ENCODE results near the gene EHD3.

EHD3 gene

GRCh38 chr2:31227110-31227509, 6.8 kb upstream of the EHD3 start:
- H3K4me1 ChIP-seq (ENCODE audit: insufficient read depth, low read length, severe bottlenecking): no peaks in the 10 kb centered on the region
- no peak overlapping the region for H3K27ac ChIP-seq (ENCODE audit: low read depth, low read length, poor library complexity, severe bottlenecking)
- H3K36me3 ChIP-seq (ENCODE audit: insufficient read depth, low read length): no peaks in the 10 kb centered on the region
- no peak overlapping the region for H3K9ac ChIP-seq (ENCODE audit: low read length)
- H3K9me3 ChIP-seq (ENCODE audit: low read length): no peaks in the 10 kb centered on the region
- H4K20me1 ChIP-seq (ENCODE audit: insufficient read depth, low read length): no peaks in the 10 kb centered on the region
- H3K9me2 ChIP-seq (ENCODE audit: low read depth, low read length): no peaks in the 10 kb centered on the region
- no peak overlapping the region for H3K4me2 ChIP-seq (ENCODE audit: low read length)
- H3K79me2 ChIP-seq (ENCODE audit: insufficient read depth, low read length): no peaks in the 10 kb centered on the region
- no peak overlapping the region for H2AFZ ChIP-seq (ENCODE audit: low read length)
- H3F3A ChIP-seq (ENCODE audit: insufficient read depth, low read length): no peaks in the 10 kb centered on the region
- no peak overlapping the region for H3K4me3 ChIP-seq (ENCODE audit: low read depth, low read length, poor library complexity, severe bottlenecking)
- TF ChIP-seq, protein P1, sequence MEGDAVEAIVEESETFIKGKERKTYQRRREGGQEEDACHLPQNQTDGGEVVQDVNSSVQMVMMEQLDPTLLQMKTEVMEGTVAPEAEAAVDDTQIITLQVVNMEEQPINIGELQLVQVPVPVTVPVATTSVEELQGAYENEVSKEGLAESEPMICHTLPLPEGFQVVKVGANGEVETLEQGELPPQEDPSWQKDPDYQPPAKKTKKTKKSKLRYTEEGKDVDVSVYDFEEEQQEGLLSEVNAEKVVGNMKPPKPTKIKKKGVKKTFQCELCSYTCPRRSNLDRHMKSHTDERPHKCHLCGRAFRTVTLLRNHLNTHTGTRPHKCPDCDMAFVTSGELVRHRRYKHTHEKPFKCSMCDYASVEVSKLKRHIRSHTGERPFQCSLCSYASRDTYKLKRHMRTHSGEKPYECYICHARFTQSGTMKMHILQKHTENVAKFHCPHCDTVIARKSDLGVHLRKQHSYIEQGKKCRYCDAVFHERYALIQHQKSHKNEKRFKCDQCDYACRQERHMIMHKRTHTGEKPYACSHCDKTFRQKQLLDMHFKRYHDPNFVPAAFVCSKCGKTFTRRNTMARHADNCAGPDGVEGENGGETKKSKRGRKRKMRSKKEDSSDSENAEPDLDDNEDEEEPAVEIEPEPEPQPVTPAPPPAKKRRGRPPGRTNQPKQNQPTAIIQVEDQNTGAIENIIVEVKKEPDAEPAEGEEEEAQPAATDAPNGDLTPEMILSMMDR (IDR thresholded peaks at IDR 0.05; ENCODE audit: low read length): no peak
- TF ChIP-seq EZH2 (IDR thresholded peaks at IDR 0.05; ENCODE audit: borderline replicate concordance, low read length): no peak
- 0 out of 2 replicates have a peak, but pooled peaks cover 5% of the 10 kb centered on the region for H3K27me3 ChIP-seq (ENCODE audit: insufficient read depth, low read length)

- TF ChIP-seq, protein P1 (IDR thresholded peaks at IDR 0.05; ENCODE audit: low read length): no peak
- no peak for TF ChIP-seq EZH2 (IDR thresholded peaks at IDR 0.05; ENCODE audit: borderline replicate concordance, low read length)
- H3K36me3 ChIP-seq (ENCODE audit: insufficient read depth, low read length): no peaks in the 10 kb centered on the region
- H3K4me3 ChIP-seq (ENCODE audit: low read depth, low read length, poor library complexity, severe bottlenecking): no peak overlapping the region
- no peaks in the 10 kb centered on the region for H3K4me1 ChIP-seq (ENCODE audit: insufficient read depth, low read length, severe bottlenecking)
- H2AFZ ChIP-seq (ENCODE audit: low read length): no peak overlapping the region
- no peaks in the 10 kb centered on the region for H3K9me3 ChIP-seq (ENCODE audit: low read length)
- H3K9me2 ChIP-seq (ENCODE audit: low read depth, low read length): no peaks in the 10 kb centered on the region
- H3K4me2 ChIP-seq (ENCODE audit: low read length): no peak overlapping the region
- no peaks in the 10 kb centered on the region for H4K20me1 ChIP-seq (ENCODE audit: insufficient read depth, low read length)
- 0 out of 2 replicates have a peak, but pooled peaks cover 5% of the 10 kb centered on the region for H3K27me3 ChIP-seq (ENCODE audit: insufficient read depth, low read length)
- H3K27ac ChIP-seq (ENCODE audit: low read depth, low read length, poor library complexity, severe bottlenecking): no peak overlapping the region
- H3K79me2 ChIP-seq (ENCODE audit: insufficient read depth, low read length): no peaks in the 10 kb centered on the region
- no peaks in the 10 kb centered on the region for H3F3A ChIP-seq (ENCODE audit: insufficient read depth, low read length)
- no peak overlapping the region for H3K9ac ChIP-seq (ENCODE audit: low read length)
Observed at GRCh38 chr2:31227711-31228125, 6.2 kb upstream of the EHD3 start.

- Histone ChIP-seq H3K27me3 (ENCODE audit: insufficient read depth, low read length) (0 out of 2 replicates have a peak, but pooled peaks cover 5% of the 10 kb centered on the region), H3F3A (ENCODE audit: insufficient read depth, low read length) (no peaks in the 10 kb centered on the region), H3K9me2 (ENCODE audit: low read depth, low read length) (no peaks in the 10 kb centered on the region), H3K4me2 (ENCODE audit: low read length) (no peak overlapping the region), H3K79me2 (ENCODE audit: insufficient read depth, low read length) (no peaks in the 10 kb centered on the region), H3K4me1 (ENCODE audit: insufficient read depth, low read length, severe bottlenecking) (peaks cover 5% of the 10 kb centered on the region), H3K9ac (ENCODE audit: low read length) (no peak overlapping the region), H3K27ac (ENCODE audit: low read depth, low read length, poor library complexity, severe bottlenecking) (no peak overlapping the region), H4K20me1 (ENCODE audit: insufficient read depth, low read length) (no peaks in the 10 kb centered on the region), H3K36me3 (ENCODE audit: insufficient read depth, low read length) (no peaks in the 10 kb centered on the region), H2AFZ (ENCODE audit: low read length) (no peak overlapping the region), H3K4me3 (ENCODE audit: low read depth, low read length, poor library complexity, severe bottlenecking) (no peak overlapping the region), H3K9me3 (ENCODE audit: low read length) (no peaks in the 10 kb centered on the region)
- no peak for TF ChIP-seq EZH2 (IDR thresholded peaks at IDR 0.05; ENCODE audit: borderline replicate concordance, low read length)
- TF ChIP-seq, protein P1 (IDR thresholded peaks at IDR 0.05; ENCODE audit: low read length): no peak
Observed at GRCh38 chr2:31228717-31229116, 5.2 kb upstream of the EHD3 start.

All from OCI-LY1 (cell line).